Liver (tissue), 2 donors: ENCODE data around the gene GUK1.

Experiments
- RAD21 ChIP-seq, 2 donors: IDR thresholded peaks; 2 replicates each; pipeline ENCODE4 v1.6.1; 2016; ENCODE audit warnings: antibody characterized with exemption in 2 of 2, mild to moderate bottlenecking in 2 of 2
- TF ChIP-seq, protein P1 (sequence below): IDR thresholded peaks from 2 replicates; pipeline ENCODE4 v1.6.1; 2016; ENCODE audit warnings: antibody characterized with exemption
- donor health status: healthy.

DNA sequence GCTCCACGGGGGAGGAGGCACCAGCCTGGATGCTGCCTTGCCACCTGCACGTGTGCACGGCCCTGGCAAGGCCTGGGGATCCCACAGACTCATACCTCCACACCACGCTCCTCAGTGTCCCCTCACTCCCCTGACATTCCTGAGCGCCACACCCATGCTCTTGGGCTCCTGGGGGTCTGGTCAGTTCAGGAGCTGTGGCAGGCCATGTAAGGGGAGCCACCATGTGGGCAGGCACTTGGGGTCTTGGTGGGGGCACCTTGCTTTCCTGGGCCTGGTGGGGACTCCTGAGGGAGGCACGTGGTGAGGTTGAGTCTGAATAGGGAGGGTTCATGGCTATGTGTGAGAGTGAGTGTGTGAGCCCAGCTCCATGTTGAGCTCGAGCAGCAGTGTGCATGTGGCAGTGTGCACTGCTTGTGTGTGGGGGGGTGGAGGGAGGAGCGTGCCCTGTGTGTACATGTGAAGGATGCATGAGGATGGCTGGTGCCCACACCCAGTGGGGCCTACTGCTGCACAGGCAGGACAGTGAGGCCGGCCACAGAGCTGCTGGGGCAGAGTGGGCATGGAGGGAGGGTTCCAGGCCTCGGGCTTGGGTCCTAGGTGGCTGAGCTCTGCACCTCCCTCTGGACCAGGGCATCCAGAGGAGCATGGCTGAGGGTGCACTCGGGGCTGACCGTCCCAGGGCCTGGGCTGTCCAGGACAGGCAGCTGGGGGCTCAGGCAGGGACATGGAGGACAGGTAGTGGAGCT, 11.3 kb downstream of the GUK1 start:
- no peak for TF ChIP-seq RAD21 (IDR thresholded peaks at IDR 0.05)
- TF ChIP-seq, protein P1, sequence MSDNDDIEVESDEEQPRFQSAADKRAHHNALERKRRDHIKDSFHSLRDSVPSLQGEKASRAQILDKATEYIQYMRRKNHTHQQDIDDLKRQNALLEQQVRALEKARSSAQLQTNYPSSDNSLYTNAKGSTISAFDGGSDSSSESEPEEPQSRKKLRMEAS: no peak
